GM18517 (cell line): ENCODE data around the gene HSPA12A.
"Not testable (repeated sequence)": the region's sequence is repeated elsewhere in the genome, so short reads cannot be mapped to it uniquely, and the experiment has no call there.

ENCODE experiments used
- ATAC-seq: cut with Tn5 transposase; IDR thresholded peaks from one replicate; pipeline ENCODE4 v1.9.1; 2021; ENCODE audit warnings: mild to moderate bottlenecking, moderate library complexity; ENCODE audit not compliant: unreplicated experiment

Gene HSPA12A

DNA sequence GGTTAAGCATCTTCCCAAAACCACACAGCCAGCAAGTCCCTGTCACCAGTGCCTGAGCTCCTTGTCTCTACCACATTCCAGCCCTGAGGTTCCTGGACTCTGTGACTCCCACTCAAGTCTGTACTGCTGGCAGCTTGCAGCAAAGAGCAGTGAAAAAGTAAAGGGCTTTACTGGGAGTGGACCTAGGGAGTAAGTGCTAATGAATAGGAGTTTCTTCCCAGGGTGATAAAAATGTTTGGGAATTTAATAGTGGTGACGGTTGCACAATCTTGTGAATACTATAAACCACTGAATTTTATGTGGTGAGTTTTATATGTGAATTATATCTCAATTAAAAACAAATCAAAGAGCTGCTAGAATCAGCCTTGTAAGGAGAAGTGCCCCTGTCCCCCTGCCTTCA, 22.6 kb downstream of the HSPA12A start:
- no peak for ATAC-seq

DNA sequence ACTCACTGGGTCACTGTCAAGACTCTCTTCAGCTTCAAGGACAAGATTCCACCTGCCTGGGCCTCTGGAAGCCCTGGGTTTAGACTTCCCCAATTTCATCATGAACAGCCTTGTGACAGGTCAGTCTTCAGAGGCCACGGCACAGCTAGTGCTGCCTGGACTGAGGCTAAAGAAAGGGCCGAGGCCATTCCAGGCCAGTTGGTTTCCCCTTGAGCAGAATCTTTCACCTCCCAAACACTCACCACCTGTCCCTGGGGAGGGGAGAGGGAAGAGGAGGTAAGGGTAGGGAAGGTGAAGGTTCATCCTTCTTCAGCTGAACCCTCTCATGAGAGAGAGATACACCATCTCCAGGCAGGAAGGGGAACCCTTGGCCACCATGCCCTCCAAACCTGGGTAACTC, 24.3 kb downstream of the HSPA12A start:
- no peak for ATAC-seq

DNA sequence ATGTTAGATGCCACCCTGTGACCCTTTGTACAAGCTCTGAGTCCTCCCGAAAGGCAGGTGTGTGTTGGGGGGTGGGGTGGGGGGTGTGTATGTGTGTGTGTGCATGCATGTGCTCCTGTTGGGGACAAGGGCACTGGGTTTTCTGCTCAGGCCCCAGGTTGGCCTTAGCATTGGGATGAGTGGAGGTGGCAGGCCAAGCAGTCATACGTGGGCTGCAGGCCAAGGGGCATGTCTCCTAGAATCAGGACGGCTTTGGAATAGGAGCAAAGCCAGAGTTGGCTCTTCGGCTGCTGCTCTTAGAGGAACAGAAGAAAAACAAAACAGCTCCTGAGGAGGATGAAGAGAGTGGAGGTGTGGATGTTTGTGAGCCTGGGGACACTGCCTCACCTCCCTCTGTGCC, 26.0 kb downstream of the HSPA12A start:
- ATAC-seq: no peak

DNA sequence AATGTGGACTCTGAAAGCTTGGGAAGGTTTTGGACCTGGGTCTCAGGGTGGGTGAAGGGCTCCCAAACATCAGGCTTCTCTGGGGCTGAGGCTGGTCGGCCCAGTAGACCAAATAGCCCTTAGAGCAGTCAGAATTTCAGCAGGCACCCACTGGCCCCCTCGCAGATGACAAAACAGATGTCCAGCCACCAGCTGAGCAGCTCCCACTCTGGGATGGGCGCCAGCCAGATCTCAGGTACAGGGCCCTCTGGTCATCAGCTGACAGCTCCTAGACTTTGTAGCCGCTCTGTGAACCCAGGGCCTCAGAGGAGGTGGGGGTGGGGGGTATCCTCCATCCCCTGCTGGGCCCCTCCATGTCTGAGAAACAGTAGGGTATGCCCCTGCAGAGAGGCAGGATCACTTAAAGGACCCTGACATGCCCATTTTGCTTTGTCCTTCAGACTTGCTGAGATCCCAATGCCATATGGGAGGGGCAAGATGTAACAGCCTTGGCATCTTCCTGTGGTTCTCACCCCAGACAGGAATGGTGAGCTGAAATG, 26.5 kb downstream of the HSPA12A start:
- no peak for ATAC-seq

DNA sequence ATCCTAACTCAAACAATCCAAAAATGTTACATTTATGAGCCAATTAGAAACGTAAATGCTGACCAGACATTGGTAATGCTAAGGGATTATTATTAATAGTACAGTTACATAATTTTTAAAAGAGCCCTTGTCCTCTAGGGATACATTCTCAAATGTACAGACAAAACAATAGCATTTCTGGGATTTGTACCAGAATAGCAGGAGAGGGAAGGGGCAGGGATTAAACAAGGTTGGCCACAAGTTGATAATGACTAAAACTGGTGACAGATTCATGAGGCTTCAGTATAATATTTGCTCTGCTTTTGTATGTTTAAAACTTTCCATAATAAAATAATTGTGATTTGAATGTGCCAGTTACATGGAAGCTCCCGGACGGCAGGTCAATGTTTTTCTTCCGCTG, 27.0 kb downstream of the HSPA12A start:
- no peak for ATAC-seq

DNA sequence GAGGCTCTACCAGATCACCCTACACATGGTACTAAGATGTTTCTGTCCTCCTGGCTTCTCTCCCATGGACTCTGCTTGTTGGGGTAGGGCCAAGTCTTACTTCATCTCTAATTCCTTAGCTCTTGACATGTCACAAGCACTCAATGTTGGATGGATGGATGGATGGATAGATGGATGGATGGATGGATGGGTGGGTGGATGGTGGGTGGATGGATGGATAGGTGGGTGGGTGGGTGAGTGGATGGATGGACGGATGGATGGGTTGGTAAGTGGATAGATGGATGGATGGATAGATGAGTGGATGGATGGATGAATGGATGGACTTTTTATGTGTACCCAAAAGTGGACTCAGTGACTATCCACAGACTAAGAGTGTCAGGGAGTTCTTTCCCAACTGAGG, 28.5 kb downstream of the HSPA12A start:
- ATAC-seq: no peak

DNA sequence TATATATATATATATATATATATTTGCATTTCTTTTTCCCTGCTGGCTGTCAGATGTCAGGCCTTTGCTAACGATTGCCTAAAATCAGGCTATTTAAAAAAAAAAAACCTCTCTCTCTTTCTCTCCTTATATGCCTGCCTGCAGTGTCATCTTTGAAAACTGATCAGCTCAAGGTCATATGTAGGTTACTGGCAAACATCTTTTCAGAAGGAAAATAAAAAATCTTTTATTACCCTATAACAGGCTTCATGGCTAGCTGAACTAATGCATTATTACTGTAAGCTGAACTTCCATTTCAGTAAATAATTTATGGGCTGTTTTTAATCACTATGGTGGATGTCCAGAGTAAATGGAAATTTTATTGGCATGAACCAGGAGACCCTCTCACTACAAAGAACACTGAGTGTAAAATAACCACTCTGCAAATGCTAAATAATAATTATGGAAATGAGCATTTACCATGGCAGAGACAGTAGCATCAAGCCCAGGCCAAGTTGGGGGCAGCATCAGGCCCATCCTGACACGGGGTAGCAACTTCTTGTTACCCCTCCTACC, 29.3 kb downstream of the HSPA12A start:
- no peak for ATAC-seq

DNA sequence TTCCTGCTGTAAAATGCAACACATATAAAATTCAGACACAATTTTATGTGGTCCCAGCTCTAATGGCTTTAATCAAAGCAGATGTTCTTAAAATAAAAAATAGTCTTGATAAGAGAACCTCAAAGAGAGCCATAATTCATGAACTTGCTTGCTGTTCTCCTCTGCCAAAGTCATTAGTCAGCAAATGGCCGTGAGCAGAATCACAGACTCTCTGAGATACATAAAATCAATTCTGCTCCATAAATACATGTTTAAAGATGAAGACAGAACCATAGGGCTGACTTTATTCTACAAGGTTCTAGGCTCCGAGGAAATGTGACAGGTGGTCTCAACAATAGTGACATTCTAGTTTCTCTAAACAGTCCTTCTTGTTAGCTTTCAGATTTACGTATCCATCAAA, 29.8 kb downstream of the HSPA12A start:
- ATAC-seq: no peak

DNA sequence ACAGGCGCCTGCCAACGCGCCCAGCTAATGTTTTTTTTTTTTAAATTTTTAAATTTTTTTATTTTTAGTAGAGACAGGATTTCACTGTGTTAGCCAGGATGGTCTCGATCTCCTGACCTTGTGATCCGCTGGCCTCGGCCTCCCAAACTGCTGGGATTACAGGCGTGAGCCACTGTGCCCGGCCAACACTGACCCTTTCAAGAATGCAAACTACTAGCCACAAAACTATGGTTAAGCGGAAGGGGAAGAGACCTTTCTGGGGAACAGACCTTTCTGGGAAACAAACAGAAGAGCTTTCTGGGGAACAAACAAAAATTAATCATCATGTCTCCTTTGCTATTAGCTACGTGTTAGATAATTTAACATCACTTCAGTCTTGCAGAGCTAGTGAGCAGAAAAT, 30.6 kb downstream of the HSPA12A start:
- not testable (repeated sequence) for ATAC-seq

- no peak for ATAC-seq
Measured at GRCh38 chr10:116710076-116710475, 32.3 kb downstream of the HSPA12A start.

DNA sequence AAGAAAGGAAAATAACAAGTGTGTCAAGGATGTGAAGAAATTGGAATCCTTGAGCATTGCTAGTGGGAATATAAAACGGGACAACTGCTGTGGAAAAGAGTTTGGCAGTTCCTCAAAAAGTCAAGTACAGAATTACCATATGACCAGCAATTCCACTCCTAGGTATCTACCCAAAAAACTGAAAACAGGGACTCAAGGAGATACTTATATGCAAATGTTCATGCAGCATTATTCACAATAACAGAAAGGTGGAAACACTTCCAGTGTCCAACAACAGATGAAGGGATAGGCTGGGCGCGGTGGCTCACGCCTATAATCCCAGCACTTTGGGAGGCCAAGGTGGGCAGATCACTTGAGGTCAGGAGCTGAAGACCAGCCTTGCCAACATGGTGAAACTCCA, 33.5 kb downstream of the HSPA12A start:
- ATAC-seq: no peak

GRCh38 chr10:116708391-116708821, 34.0 kb downstream of the HSPA12A start:
- no peak for ATAC-seq

GRCh38 chr10:116707981-116708380, 34.4 kb downstream of the HSPA12A start:
- no peak for ATAC-seq

GRCh38 chr10:116706281-116706680, 36.1 kb downstream of the HSPA12A start:
- no peak for ATAC-seq

- ATAC-seq: no peak
Measured at GRCh38 chr10:116705498-116705897, 36.9 kb downstream of the HSPA12A start.

DNA sequence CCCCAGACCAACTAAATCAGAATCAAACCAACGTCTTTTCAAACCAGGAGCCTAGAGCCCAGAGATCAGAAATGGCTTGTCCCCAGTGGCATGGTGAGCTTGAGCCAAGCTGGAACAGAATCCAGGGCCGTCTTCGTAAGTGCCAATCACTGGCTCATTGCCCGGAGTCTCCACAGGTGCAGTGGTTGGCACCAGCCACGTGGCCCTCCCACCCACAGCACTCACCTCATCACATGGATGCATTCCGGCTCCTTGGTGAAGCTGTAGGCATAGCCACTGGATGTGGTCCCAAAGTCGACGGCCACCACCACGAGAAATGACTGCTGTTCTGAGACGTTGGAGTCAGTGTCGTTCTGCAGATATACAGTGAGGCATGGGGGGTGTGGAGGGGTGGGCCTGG, 37.4 kb downstream of the HSPA12A start:
- ATAC-seq: no peak

DNA sequence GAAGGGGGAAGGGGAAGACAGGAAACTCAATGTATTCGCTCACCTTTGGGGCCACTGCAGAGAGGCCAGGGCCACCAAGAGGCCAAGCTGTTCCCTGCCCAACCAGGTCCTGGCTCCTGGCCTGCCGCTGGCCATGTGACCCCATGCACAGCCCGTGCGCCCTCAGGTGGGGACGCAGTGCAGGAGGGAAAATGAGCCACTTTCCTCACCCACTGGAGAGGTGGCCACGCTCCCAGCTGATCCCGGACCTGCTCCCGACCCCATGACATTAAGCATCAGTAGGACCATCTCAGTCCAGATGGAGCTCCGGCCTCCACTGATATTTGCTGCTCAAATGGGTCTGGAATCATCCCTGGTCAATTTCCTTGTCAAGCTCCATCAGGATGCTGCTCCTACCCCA, 40.2 kb downstream of the HSPA12A start:
- ATAC-seq: no peak

DNA sequence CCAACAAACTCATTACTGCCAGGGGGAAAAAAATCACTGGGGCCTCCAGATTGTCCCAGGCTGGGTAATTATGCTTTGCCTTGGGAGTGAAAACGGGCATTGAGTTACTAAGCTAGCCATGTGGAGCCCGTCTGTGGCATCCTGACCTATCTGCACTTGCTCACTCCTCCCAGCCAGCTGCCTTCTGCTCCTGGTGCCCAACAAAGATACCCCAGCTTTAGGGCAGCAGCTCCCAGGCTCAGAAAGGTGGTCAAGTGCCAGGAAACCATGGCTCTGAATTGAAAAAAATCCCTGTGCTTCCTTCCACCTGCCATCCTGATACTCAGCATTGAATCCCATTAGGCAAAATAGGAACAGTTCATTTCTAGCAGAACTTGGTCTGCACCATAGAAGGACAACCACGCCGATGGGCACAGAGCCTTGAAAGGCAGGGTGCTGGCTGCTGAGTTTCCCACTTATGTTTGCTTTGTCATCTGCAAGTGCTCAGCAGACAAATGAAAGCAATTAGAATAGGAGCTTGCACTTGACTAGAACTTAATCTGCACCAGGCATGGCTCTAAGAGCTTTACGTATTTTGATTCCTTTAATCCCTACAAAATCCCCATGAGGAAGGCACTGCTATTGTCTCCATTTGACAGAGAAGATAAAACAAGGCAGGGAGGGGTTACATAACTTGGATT, 42.8 kb downstream of the HSPA12A start:
- no peak for ATAC-seq

DNA sequence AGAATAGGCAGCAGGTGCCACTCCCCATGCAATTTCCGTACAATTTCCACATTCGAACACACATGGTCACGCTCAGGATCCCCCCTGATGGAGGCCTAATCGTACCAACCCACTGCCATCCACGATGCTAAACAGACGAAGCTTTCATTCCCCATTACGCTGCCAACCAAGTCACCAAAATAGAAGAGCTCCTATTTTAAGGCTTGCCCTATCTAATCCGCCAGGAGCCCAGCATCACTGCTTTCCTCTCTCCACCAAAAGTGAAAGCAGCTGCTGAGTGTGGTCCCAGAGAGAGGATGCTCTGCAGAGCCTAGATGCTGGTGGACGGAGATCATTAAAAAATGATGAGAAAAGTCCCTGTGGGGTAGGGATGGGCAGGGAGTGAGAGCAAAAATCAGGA, 43.3 kb downstream of the HSPA12A start:
- no peak for ATAC-seq

- ATAC-seq: no peak
Measured at GRCh38 chr10:116698364-116698763, 44.0 kb downstream of the HSPA12A start.

DNA sequence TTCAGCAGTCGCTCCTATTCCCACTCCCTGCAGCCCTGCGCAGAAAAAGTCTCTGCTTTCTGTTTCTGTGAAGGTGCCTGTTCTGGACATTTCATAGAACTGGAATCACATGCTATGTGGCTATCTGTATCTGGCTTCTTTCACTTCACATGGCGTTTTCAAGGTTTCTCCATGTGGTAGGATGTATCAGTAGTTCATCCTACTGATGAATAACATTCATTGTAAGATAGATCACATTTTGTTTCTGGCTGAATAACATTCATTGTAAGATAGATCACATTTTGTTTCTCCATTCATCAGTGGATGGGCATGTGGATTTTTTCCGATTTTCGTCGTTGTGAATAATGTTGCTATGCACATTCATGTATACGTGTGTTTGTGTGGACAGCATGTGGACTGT, 44.5 kb downstream of the HSPA12A start:
- no peak for ATAC-seq

DNA sequence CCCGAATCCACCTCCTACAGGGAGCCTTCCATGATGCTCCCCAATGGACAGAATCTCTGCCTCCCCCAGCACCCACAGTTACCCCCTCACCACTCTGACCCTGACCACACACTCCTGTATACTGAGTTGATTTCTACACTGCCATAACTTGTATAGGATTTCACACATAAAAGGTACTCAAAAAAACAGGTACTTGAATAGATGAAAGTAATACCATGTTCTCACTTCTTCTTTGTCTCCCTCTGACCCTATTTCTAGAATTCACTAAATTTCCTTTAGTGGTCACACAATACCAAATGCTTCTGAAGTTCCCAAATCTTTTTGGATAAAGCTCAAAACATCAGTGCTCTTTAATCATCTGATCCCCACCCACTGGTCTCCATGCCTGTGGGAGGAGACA, 45.4 kb downstream of the HSPA12A start:
- ATAC-seq: no peak

- no peak for ATAC-seq
Measured at GRCh38 chr10:116694927-116695268, 47.5 kb downstream of the HSPA12A start.
